ENCODE data around the gene SIGMAR1. TPM values are rescaled to one million over a fixed set of nuclear protein-coding genes. Genes with fewer than 3 reads are reported as not detected.

SIGMAR1 gene
- total RNA-seq, 6 donors from 2014 or later = 26.7 to 52.9 (median 43.0) TPM

GRCh38 chr9:34650816-34651215 lies 13.2 kb upstream of the SIGMAR1 start:
- TF ChIP-seq POLR2A (IDR thresholded peaks at IDR 0.05) = no peak
- TF ChIP-seq POLR2AphosphoS5 (IDR thresholded peaks at IDR 0.05) = no peak
- no peak for TF ChIP-seq CTCF (IDR thresholded peaks at IDR 0.05)
- no peak for TF ChIP-seq EP300 (IDR thresholded peaks at IDR 0.05)
- ATAC-seq (ENCODE audit: low FRiP score in 2 of 2) (no peak), DNase-seq (no peak)
- H3K27ac ChIP-seq = peak overlapping the region; percentile 63 to 86 (median 72)
- WGBS, 2 donors = 63 to 66% methylated on average over 5 of the region's 5 CpGs
- no peak overlapping the region for H3K4me3 ChIP-seq
- H3K4me1 ChIP-seq = peaks cover 59 to 69% (median 60%) of the 10 kb centered on the region in 4 donors
- no peaks in the 10 kb centered on the region for H3K27me3 ChIP-seq
- no peaks in the 10 kb centered on the region for H3K9me3 ChIP-seq
- H3K36me3 ChIP-seq = peaks cover 8 to 24% (median 15%) of the 10 kb centered on the region in 4 donors

- TF ChIP-seq POLR2A (IDR thresholded peaks at IDR 0.05) = no peak
- TF ChIP-seq POLR2AphosphoS5 (IDR thresholded peaks at IDR 0.05) = no peak
- no peak for TF ChIP-seq CTCF (IDR thresholded peaks at IDR 0.05)
- TF ChIP-seq EP300 (IDR thresholded peaks at IDR 0.05) = no peak
- Histone ChIP-seq H3K36me3 (peaks cover 8 to 24% (median 15%) of the 10 kb centered on the region in 4 donors), H3K4me1 (peaks cover 43 to 52% (median 46%) of the 10 kb centered on the region in 4 donors), H3K4me3 (no peak overlapping the region), H3K27ac (no peak overlapping the region), H3K27me3 (no peaks in the 10 kb centered on the region), H3K9me3 (no peaks in the 10 kb centered on the region)
- ATAC-seq (ENCODE audit: low FRiP score in 2 of 2) (no peak), DNase-seq (no peak)
- 93 to 99% methylated on average over 7 to 8 of the region's 8 CpGs for WGBS, 2 donors
Measured at GRCh38 chr9:34648673-34649072, 11.1 kb upstream of the SIGMAR1 start.

GRCh38 chr9:34647651-34648050 lies 10.1 kb upstream of the SIGMAR1 start:
- Histone ChIP-seq H3K27me3 (no peaks in the 10 kb centered on the region), H3K4me1 (peaks cover 33 to 42% (median 36%) of the 10 kb centered on the region in 4 donors), H3K36me3 (peaks cover 8 to 24% (median 15%) of the 10 kb centered on the region in 4 donors), H3K27ac (peak overlapping the region in 3 of 4 donors; percentile 80 to 91 (median 86)), H3K4me3 (peak overlapping the region; percentile 52 to 92 (median 76)), H3K9me3 (no peaks in the 10 kb centered on the region)
- 46 to 54% methylated on average over 10 of the region's 10 CpGs for WGBS, 2 donors
- TF ChIP-seq POLR2A (IDR thresholded peaks at IDR 0.05) (no peak), EP300 (IDR thresholded peaks at IDR 0.05) (no peak), CTCF (IDR thresholded peaks at IDR 0.05) (no peak), POLR2AphosphoS5 (IDR thresholded peaks at IDR 0.05) (no peak)
- ATAC-seq (ENCODE audit: low FRiP score in 2 of 2) (no peak), DNase-seq (no peak)

- no peak for DNase-seq
- no peak for TF ChIP-seq POLR2A (IDR thresholded peaks at IDR 0.05)
- Histone ChIP-seq H3K36me3 (peaks cover 8 to 24% (median 15%) of the 10 kb centered on the region in 4 donors), H3K9me3 (no peaks in the 10 kb centered on the region), H3K4me3 (peak overlapping the region; percentile 52 to 92 (median 76)), H3K27ac (peak overlapping the region; percentile 76 to 91 (median 83)), H3K27me3 (no peaks in the 10 kb centered on the region), H3K4me1 (peaks cover 28 to 36% (median 30%) of the 10 kb centered on the region in 4 donors)
- ATAC-seq (ENCODE audit: low FRiP score in 2 of 2) = peak in 1 of 2 donors; percentile 4
- 0% methylated on average over 6 to 8 of the region's 8 CpGs for WGBS, 2 donors
Measured at GRCh38 chr9:34647084-34647403, 9.5 kb upstream of the SIGMAR1 start.

GRCh38 chr9:34646211-34647083 lies 8.9 kb upstream of the SIGMAR1 start, which contains the start of gene GALT:
Gene GALT, plus strand, starts transcription at chr9:34646675. Its CDS starts 30 bp downstream, at chr9:34646705.
- H3K4me3 ChIP-seq = peak within 1 kb of the TSS; percentile 52 to 92 (median 76)
- H3K4me1 ChIP-seq = peaks cover 25 to 31% (median 26%) of the 10 kb centered on the region in 4 donors
- DNase-seq (peak; percentile 99 to 100), ATAC-seq (ENCODE audit: low FRiP score in 2 of 2) (peak; percentile 94)
- no peaks in the 10 kb centered on the region for H3K9me3 ChIP-seq
- 5 to 36% methylated on average over 5 to 38 of the region's 43 CpGs for WGBS, 2 donors
- H3K27me3 ChIP-seq = no peaks in the 10 kb centered on the region
- TF ChIP-seq POLR2A (IDR thresholded peaks at IDR 0.05) (peak in 3 of 4 donors; percentile 23 to 75 (median 64)), EP300 (IDR thresholded peaks at IDR 0.05) (no peak), CTCF (IDR thresholded peaks at IDR 0.05) (peak; percentile 19 to 73 (median 66)), POLR2AphosphoS5 (IDR thresholded peaks at IDR 0.05) (peak; percentile 24 to 81)
- peaks cover 8 to 24% (median 15%) of the 10 kb centered on the region in 4 donors for H3K36me3 ChIP-seq
- peak within 1 kb of the TSS; percentile 76 to 91 (median 83) for H3K27ac ChIP-seq

Data from upper lobe of left lung (tissue), 6 donors.